Measurements from ENCODE around the gene PRRT3.

- no peak for TF ChIP-seq CTCF (conservative IDR thresholded peaks at IDR 0.05 in 1 of 2, IDR thresholded peaks at IDR 0.05 in 1 of 2; ENCODE audit: low read depth in 1 of 2, low read length in 2 of 2)
- TF ChIP-seq EZH2 (IDR thresholded peaks at IDR 0.05; ENCODE audit: low read length, missing control alignments): no peak
Measured at GRCh38 chr3:9912294-9912935, 39.8 kb downstream of the PRRT3 start.

All from fibroblast of lung (primary cell).